Measurements from ENCODE around the gene PDE11A.

- TF ChIP-seq SIN3A (IDR thresholded peaks at IDR 0.05; ENCODE audit: borderline replicate concordance, insufficient read depth, low read length) (no peak), POLR2AphosphoS5 (IDR thresholded peaks at IDR 0.05; ENCODE audit: low read depth, low read length) (no peak), REST (IDR thresholded peaks at IDR 0.05; ENCODE audit: insufficient read depth in 1 of 2, low read depth in 2 of 2, low read length in 2 of 2) (no peak), TAF1 (IDR thresholded peaks at IDR 0.05; ENCODE audit: borderline replicate concordance, insufficient read depth, low read length) (no peak), FOXP2 (optimal IDR thresholded peaks at IDR 0.05; ENCODE audit: borderline replicate concordance, extremely low read depth, extremely low read length, insufficient read depth) (no peak)
Measured at GRCh38 chr2:177772529-177772928, 300.0 kb downstream of the PDE11A start.
